ENCODE data around the gene PCNT. TPM values are rescaled to one million over a fixed set of nuclear protein-coding genes. Genes with fewer than 3 reads are reported as not detected.

The PCNT gene
- total and polyA plus RNA-seq, 2 of the 8 experiments (the other 6 are each of a cell fraction or from before 2014, with no cell fraction given): 9.9 to 45.1 TPM

DNA sequence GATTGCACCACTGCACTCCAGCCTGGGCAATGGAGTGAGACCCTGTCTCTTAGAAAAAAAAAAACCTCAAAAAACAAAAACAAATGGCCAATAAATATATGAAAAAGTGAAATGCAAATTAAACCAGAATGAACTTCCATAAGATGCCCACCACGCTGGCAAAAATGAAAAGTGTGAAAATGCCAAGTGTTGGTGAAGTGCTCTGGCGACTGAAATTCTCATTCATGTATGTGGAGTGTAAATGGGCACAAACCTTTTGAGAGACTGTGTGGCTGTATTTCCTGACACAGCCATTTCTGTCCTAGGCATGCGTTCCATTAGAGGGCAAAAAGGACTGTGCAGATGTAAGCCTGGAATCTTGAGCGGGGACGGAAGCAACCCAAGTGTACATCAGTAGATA, 19.5 kb upstream of the PCNT start:
- H3K27me3 ChIP-seq (replicated peaks in 1 of 4; ENCODE audit: control insufficient read depth in 3 of 4, extremely low read depth in 1 of 4, insufficient read depth in 3 of 4, low read length in 3 of 4): no peaks in the 10 kb centered on the region
- H4K5ac ChIP-seq (ENCODE audit: insufficient read length, low read depth, low read length): no peak overlapping the region
- 94% methylated on average over 5 of the region's 5 CpGs; no CpG with 5 or more reads in 1 of the 2 experiments for WGBS, 2 experiments (ENCODE audit: extremely low coverage in 1 of 2, insufficient coverage in 1 of 2, insufficient read length in 1 of 2, insufficient replicate concordance in 2 of 2, low coverage in 1 of 2, low lambda C conversion rate in 2 of 2, missing lambda C conversion rate in 1 of 2)
- no peak overlapping the region for H3K14ac ChIP-seq (ENCODE audit: insufficient read length)
- H4K20me1 ChIP-seq (replicated peaks in 1 of 2; ENCODE audit: control insufficient read depth in 1 of 2, insufficient read depth in 2 of 2, low read length in 2 of 2): peaks cover 0 to 4% of the 10 kb centered on the region in 2 experiments
- H3K27ac ChIP-seq (ENCODE audit: low read depth, low read length): no peak overlapping the region
- no peak for TF ChIP-seq SIRT6 (IDR thresholded peaks at IDR 0.05; ENCODE audit: low read length)
- TF ChIP-seq SIX5 (IDR thresholded peaks at IDR 0.05; ENCODE audit: low read depth, low read length): no peak
- TF ChIP-seq MAFK (IDR thresholded peaks at IDR 0.05; ENCODE audit: low read depth, low read length): no peak
- no peak for TF ChIP-seq TEAD4 (IDR thresholded peaks at IDR 0.05; ENCODE audit: low read depth, low read length)
- no peak for TF ChIP-seq BACH1 (IDR thresholded peaks at IDR 0.05; ENCODE audit: low read length)
- no peak for TF ChIP-seq NRF1 (IDR thresholded peaks at IDR 0.05; ENCODE audit: low read depth, low read length)
- TF ChIP-seq CBX5 (IDR thresholded peaks at IDR 0.05; ENCODE audit: low read depth, low read length): no peak
- TF ChIP-seq TAF1 (IDR thresholded peaks at IDR 0.05; ENCODE audit: low read depth, low read length): no peak
- no peak for TF ChIP-seq CHD1 (IDR thresholded peaks at IDR 0.05; ENCODE audit: low read depth, low read length)
- no peaks in the 10 kb centered on the region for H3K79me2 ChIP-seq (ENCODE audit: control insufficient read depth in 1 of 2, insufficient read depth in 2 of 2, low read length in 2 of 2)
- no peak overlapping the region for H2AFZ ChIP-seq (ENCODE audit: low read length)
- H3K4me1 ChIP-seq (replicated peaks in 1 of 4; ENCODE audit: control insufficient read depth in 3 of 4, insufficient read depth in 4 of 4, low read length in 3 of 4): no peaks in the 10 kb centered on the region
- H4K8ac ChIP-seq (ENCODE audit: extremely low read depth, insufficient read depth, low read length): no peak overlapping the region
- peaks cover 2 to 41% (median 17%) of the 10 kb centered on the region in 4 experiments; a peak in 6 of 8 replicates for H3K36me3 ChIP-seq (ENCODE audit: control insufficient read depth in 2 of 4, insufficient read depth in 4 of 4, low read length in 3 of 4)
- no peak overlapping the region for H2BK5ac ChIP-seq (ENCODE audit: low read depth, low read length)
- DNase-seq (ENCODE audit: low read depth in 1 of 2, low spot score in 2 of 2): no peak
- H2BK120ac ChIP-seq (replicated peaks; ENCODE audit: low read depth, low read length): no peak overlapping the region
- H3K4me3 ChIP-seq (ENCODE audit: extremely low read depth in 1 of 4, insufficient read depth in 2 of 4, low read depth in 3 of 4, low read length in 4 of 4): no peak overlapping the region
- POLR2A ChIA-PET (ENCODE audit: partially characterized antibody): no interaction called here
- H2BK12ac ChIP-seq (ENCODE audit: low read depth, low read length): no peak overlapping the region
- H3K79me1 ChIP-seq (ENCODE audit: low read depth, low read length): no peaks in the 10 kb centered on the region
- CTCF ChIA-PET (ENCODE audit: partially characterized antibody): interaction anchor here (0.6 kb wide), 1 partner anchor 40 kb away, joined by 3 read pairs; no protein-coding TSS in a partner anchor
- no peak overlapping the region for H3K56ac ChIP-seq (replicated peaks; ENCODE audit: insufficient read length, low read depth, low read length)
- H3K23me2 ChIP-seq (ENCODE audit: low read depth, low read length): no peaks in the 10 kb centered on the region
- H2BK20ac ChIP-seq (ENCODE audit: low read length): no peak overlapping the region
- H3K9ac ChIP-seq (replicated peaks in 1 of 4; ENCODE audit: extremely low read depth in 1 of 4, low read depth in 3 of 4, low read length in 3 of 4): no peak overlapping the region; a peak in 1 of 7 replicates
- H3K9me3 ChIP-seq (ENCODE audit: insufficient read depth in 2 of 2, low read depth in 1 of 2, low read length in 1 of 2): no peaks in the 10 kb centered on the region; a peak in 1 of 4 replicates
- H4K91ac ChIP-seq (replicated peaks; ENCODE audit: insufficient read length, low read length): no peak overlapping the region
- no peak overlapping the region for H3K4ac ChIP-seq (replicated peaks; ENCODE audit: insufficient read length, low read depth, low read length)
- peak overlapping the region; percentile 32 for H3K23ac ChIP-seq (ENCODE audit: insufficient read length)
- H3K18ac ChIP-seq (ENCODE audit: extremely low read depth, low read length): no peak overlapping the region
- no peak overlapping the region for H2BK15ac ChIP-seq (ENCODE audit: low read length)
- H2AK5ac ChIP-seq (ENCODE audit: low read depth, low read length): no peak overlapping the region
- no peak overlapping the region for H3K4me2 ChIP-seq (ENCODE audit: insufficient read depth in 1 of 2, low read depth in 2 of 2, low read length in 2 of 2)
- no peak for FAIRE-seq
